A549 (cell line): ENCODE results near the gene SGCD.

Experiments used
- BHLHE40 ChIP-seq: IDR thresholded peaks from 2 replicates; pipeline ENCODE4 v1.6.1; 2012; ENCODE audit warnings: low read depth, low read length, inconsistent platforms
- CHD2 ChIP-seq: fragments of 150-350 bp; IDR thresholded peaks from 2 replicates; pipeline ENCODE4 v1.6.1; 2014; ENCODE audit warnings: low read length; ENCODE audit not compliant: partially characterized antibody
- HOXA7 ChIP-seq: fragments of 250-450 bp; sonication (Bioruptor Pico); IDR thresholded peaks from 2 replicates; pipeline ENCODE4 v1.5.0; 2020; ENCODE audit warnings: mild to moderate bottlenecking, moderate library complexity
- POLR2A ChIP-seq: IDR thresholded peaks from 2 replicates; pipeline ENCODE4 v1.6.1; 2012; ENCODE audit warnings: mild to moderate bottlenecking, low read length
- TF ChIP-seq, protein P1 (sequence below): fragments of >200 bp; sonication (Bioruptor Twin); formaldehyde crosslinking; IDR thresholded peaks from 3 replicates; pipeline ENCODE4 v1.5.1; 2016
- TF ChIP-seq, protein P2 (sequence below): fragments of 200-600 bp; sonication (generic); IDR thresholded peaks from 2 replicates; pipeline ENCODE4 v1.6.1; 2016; ENCODE audit warnings: antibody characterized with exemption, mild to moderate bottlenecking, moderate library complexity

DNA sequence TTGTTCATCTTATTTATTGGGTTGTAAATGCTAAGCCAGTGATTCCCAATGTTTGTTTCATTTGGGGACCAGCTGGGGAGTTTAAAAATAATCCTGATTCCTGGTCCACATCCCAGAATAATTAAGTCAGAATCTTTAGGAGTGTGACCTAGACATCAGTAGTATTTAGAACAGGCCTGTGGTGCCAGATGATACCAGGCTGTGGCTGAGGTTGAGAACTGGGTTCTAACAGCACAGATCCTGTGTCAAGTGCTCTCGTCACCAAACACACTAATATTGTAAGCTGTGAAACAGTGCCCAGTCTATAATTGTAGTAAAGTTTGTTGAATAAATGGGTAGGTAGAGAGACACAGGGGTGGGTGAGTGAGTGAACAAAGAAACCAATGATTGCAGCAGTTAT lies 351.0 kb downstream of the SGCD start:
- TF ChIP-seq, protein P1, sequence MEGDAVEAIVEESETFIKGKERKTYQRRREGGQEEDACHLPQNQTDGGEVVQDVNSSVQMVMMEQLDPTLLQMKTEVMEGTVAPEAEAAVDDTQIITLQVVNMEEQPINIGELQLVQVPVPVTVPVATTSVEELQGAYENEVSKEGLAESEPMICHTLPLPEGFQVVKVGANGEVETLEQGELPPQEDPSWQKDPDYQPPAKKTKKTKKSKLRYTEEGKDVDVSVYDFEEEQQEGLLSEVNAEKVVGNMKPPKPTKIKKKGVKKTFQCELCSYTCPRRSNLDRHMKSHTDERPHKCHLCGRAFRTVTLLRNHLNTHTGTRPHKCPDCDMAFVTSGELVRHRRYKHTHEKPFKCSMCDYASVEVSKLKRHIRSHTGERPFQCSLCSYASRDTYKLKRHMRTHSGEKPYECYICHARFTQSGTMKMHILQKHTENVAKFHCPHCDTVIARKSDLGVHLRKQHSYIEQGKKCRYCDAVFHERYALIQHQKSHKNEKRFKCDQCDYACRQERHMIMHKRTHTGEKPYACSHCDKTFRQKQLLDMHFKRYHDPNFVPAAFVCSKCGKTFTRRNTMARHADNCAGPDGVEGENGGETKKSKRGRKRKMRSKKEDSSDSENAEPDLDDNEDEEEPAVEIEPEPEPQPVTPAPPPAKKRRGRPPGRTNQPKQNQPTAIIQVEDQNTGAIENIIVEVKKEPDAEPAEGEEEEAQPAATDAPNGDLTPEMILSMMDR = no peak
- TF ChIP-seq, protein P2, sequence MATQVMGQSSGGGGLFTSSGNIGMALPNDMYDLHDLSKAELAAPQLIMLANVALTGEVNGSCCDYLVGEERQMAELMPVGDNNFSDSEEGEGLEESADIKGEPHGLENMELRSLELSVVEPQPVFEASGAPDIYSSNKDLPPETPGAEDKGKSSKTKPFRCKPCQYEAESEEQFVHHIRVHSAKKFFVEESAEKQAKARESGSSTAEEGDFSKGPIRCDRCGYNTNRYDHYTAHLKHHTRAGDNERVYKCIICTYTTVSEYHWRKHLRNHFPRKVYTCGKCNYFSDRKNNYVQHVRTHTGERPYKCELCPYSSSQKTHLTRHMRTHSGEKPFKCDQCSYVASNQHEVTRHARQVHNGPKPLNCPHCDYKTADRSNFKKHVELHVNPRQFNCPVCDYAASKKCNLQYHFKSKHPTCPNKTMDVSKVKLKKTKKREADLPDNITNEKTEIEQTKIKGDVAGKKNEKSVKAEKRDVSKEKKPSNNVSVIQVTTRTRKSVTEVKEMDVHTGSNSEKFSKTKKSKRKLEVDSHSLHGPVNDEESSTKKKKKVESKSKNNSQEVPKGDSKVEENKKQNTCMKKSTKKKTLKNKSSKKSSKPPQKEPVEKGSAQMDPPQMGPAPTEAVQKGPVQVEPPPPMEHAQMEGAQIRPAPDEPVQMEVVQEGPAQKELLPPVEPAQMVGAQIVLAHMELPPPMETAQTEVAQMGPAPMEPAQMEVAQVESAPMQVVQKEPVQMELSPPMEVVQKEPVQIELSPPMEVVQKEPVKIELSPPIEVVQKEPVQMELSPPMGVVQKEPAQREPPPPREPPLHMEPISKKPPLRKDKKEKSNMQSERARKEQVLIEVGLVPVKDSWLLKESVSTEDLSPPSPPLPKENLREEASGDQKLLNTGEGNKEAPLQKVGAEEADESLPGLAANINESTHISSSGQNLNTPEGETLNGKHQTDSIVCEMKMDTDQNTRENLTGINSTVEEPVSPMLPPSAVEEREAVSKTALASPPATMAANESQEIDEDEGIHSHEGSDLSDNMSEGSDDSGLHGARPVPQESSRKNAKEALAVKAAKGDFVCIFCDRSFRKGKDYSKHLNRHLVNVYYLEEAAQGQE = no peak
- no peak for TF ChIP-seq BHLHE40
- TF ChIP-seq POLR2A = no peak
- TF ChIP-seq HOXA7 (CRISPR knock-in tag) = no peak
- no peak for TF ChIP-seq CHD2
